Smooth muscle cell of the brain vasculature (primary cell): ENCODE measurements around the gene TCTN2.

Source experiments
- DNase-seq: peaks from one replicate; pipeline ENCODE4 v3.0.0-alpha.2; 2012; ENCODE audit warnings: low read depth, low spot score

TCTN2 gene

GRCh38 chr12:123741937-123742572, 71.1 kb downstream of the TCTN2 start:
- no peak for DNase-seq

- DNase-seq = no peak
Measured at GRCh38 chr12:123743002-123743401, 72.1 kb downstream of the TCTN2 start.

GRCh38 chr12:123744836-123745235, 73.9 kb downstream of the TCTN2 start:
- DNase-seq = no peak

- DNase-seq = no peak
Measured at GRCh38 chr12:123747309-123747708, 76.4 kb downstream of the TCTN2 start.

- DNase-seq = no peak
Measured at GRCh38 chr12:123748161-123748560, 77.2 kb downstream of the TCTN2 start.

- DNase-seq = peak; percentile 39
Measured at GRCh38 chr12:123748661-123749060, 77.7 kb downstream of the TCTN2 start.

- DNase-seq = no peak
Measured at GRCh38 chr12:123749355-123749754, 78.4 kb downstream of the TCTN2 start.

- no peak for DNase-seq
Measured at GRCh38 chr12:123750159-123750656, 79.3 kb downstream of the TCTN2 start.

GRCh38 chr12:123752046-123752445, 81.1 kb downstream of the TCTN2 start:
- no peak for DNase-seq

- DNase-seq = no peak
Measured at GRCh38 chr12:123754041-123754772, 83.3 kb downstream of the TCTN2 start.

GRCh38 chr12:123757561-123757960, 86.6 kb downstream of the TCTN2 start:
- no peak for DNase-seq
